ENCODE results near the gene PHLPP1.

- TF ChIP-seq CTCF (conservative IDR thresholded peaks at IDR 0.05; ENCODE audit: low read depth in 2 of 2): no peak
- no peak for TF ChIP-seq POLR2AphosphoS5 (IDR thresholded peaks at IDR 0.05; ENCODE audit: low read depth)
These were observed 76.7 kb downstream of the PHLPP1 start for GRCh38 chr18:62792016-62792415.
